IMR-90 (cell line): Measurements from ENCODE around the gene SET. TPM values are rescaled to one million over a fixed set of nuclear protein-coding genes. Genes with fewer than 3 reads are reported as not detected.

Experiments used
- ATAC-seq: fragments of 200-7000 bp; cut with Tn5 transposase; 2 replicates; pipeline ENCODE4 v1.9.1; 2020; ENCODE audit warnings: low read depth, mild to moderate bottlenecking, moderate library complexity
- BruUV-seq: library from RNA; stranded (reverse); fragments of 400-500 nt; replicated peaks from 2 replicates; lab custom pipeline; 2021; lab: Mats Ljungman, UMichigan
- CTCF ChIA-PET: fragments of 300-600 bp; formaldehyde crosslinking; extraction: SDS; loops from one replicate; lab custom pipeline; 2021; ENCODE audit warnings: antibody characterized with exemption; lab: Yijun Ruan, JAX
- POLR2A ChIA-PET: fragments of 300-600 bp; sonication (Branson Sonifier 250); formaldehyde crosslinking; loops from one replicate; lab custom pipeline; 2022; ENCODE audit warnings: antibody characterized with exemption; ENCODE audit not compliant: unreplicated experiment; lab: Charles Lee
- DNase-seq: peaks from one replicate; pipeline ENCODE4 v3.0.0; 2013
- H2AFZ ChIP-seq: replicated peaks from 2 replicates; pipeline ENCODE3; 2013; ENCODE audit warnings: low read length, mild to moderate bottlenecking; ENCODE audit not compliant: poor library complexity
- H2AK5ac ChIP-seq: 2 replicates; pipeline ENCODE4 v1.6.1; 2013; ENCODE audit warnings: low read depth, low read length, inconsistent platforms
- H2AK9ac ChIP-seq: replicated peaks from 2 replicates; pipeline ENCODE3; 2013; ENCODE audit warnings: mild to moderate bottlenecking, low read depth, low read length, moderate library complexity; ENCODE audit not compliant: poor library complexity
- H2BK120ac ChIP-seq: 2 replicates; pipeline ENCODE4 v1.6.1; 2013; ENCODE audit warnings: low read depth, low read length, inconsistent platforms
- H2BK15ac ChIP-seq: 3 replicates; pipeline ENCODE4 v1.6.1; 2013; ENCODE audit warnings: low read depth, low read length, inconsistent platforms
- H2BK20ac ChIP-seq: 2 replicates; pipeline ENCODE4 v1.6.1; 2013; ENCODE audit warnings: low read depth, mild to moderate bottlenecking, inconsistent platforms, low read length, moderate library complexity
- H2BK5ac ChIP-seq: 2 replicates; pipeline ENCODE4 v1.6.1; 2013; ENCODE audit warnings: mild to moderate bottlenecking, low read depth, low read length, inconsistent platforms; ENCODE audit not compliant: poor library complexity, severe bottlenecking
- H3K14ac ChIP-seq: replicated peaks from 2 replicates; pipeline ENCODE4 v1.6.1; 2013; ENCODE audit warnings: low read depth, low read length, inconsistent platforms
- H3K18ac ChIP-seq: 2 replicates; pipeline ENCODE4 v1.6.1; 2013; ENCODE audit warnings: low read depth, low read length, control low read depth
- H3K23ac ChIP-seq: 2 replicates; pipeline ENCODE4 v1.6.1; 2013; ENCODE audit warnings: low read depth, low read length, inconsistent platforms
- H3K27ac ChIP-seq: 2 replicates; pipeline ENCODE4 v1.5.1; 2013; ENCODE audit warnings: mild to moderate bottlenecking, control low read depth, low read length; ENCODE audit not compliant: insufficient read depth
- H3K27me3 ChIP-seq: 2 replicates; pipeline ENCODE4 v1.6.1; 2013; ENCODE audit warnings: low read length; ENCODE audit not compliant: control insufficient read depth, insufficient read depth
- H3K36me3 ChIP-seq: 2 replicates; pipeline ENCODE4 v1.6.1; 2013; ENCODE audit warnings: low read length, mixed read lengths; ENCODE audit not compliant: control insufficient read depth, insufficient read depth
- H3K4ac ChIP-seq: 2 replicates; pipeline ENCODE4 v1.6.1; 2013; ENCODE audit warnings: low read depth, low read length, inconsistent platforms
- H3K4me1 ChIP-seq: 2 replicates; pipeline ENCODE4 v1.6.1; 2013; ENCODE audit warnings: low read length, mixed read lengths; ENCODE audit not compliant: control insufficient read depth, insufficient read depth
- H3K4me2 ChIP-seq: 2 replicates; pipeline ENCODE4 v1.6.1; 2013; ENCODE audit warnings: low read depth, mild to moderate bottlenecking, control low read depth, low read length, moderate library complexity
- H3K4me3 ChIP-seq: 2 replicates; pipeline ENCODE4 v1.5.1; 2013; ENCODE audit warnings: low read depth, mild to moderate bottlenecking, control low read depth, low read length, moderate library complexity; ENCODE audit not compliant: insufficient read depth
- H3K56ac ChIP-seq: 2 replicates; pipeline ENCODE4 v1.6.1; 2013; ENCODE audit warnings: low read length, inconsistent platforms; ENCODE audit not compliant: insufficient read depth; ENCODE audit errors: extremely low read depth
- H3K79me1 ChIP-seq, 2 experiments: 2 replicates each; pipeline ENCODE4 v1.6.1; 2013; ENCODE audit warnings: low read length in 2 of 2, inconsistent platforms in 1 of 2, low read depth in 1 of 2
- H3K9ac ChIP-seq: 2 replicates; pipeline ENCODE4 v1.6.1; 2013; ENCODE audit warnings: low read depth, low read length, control low read depth
- H3K9me1 ChIP-seq: 2 replicates; pipeline ENCODE4 v1.6.1; 2013; ENCODE audit warnings: low read length, inconsistent platforms; ENCODE audit not compliant: insufficient read depth
- H3K9me3 ChIP-seq: 2 replicates; pipeline ENCODE4 v1.6.1; 2013; ENCODE audit warnings: low read length; ENCODE audit not compliant: control insufficient read depth, insufficient read depth
- H4K20me1 ChIP-seq: 2 replicates; pipeline ENCODE4 v1.6.1; 2013; ENCODE audit warnings: low read length, inconsistent platforms; ENCODE audit not compliant: insufficient read depth
- H4K5ac ChIP-seq: 2 replicates; pipeline ENCODE4 v1.6.1; 2013; ENCODE audit warnings: mild to moderate bottlenecking, low read depth, low read length, control low read depth
- H4K8ac ChIP-seq, 2 experiments: 2 replicates each; pipeline ENCODE4 v1.6.1; 2013; ENCODE audit warnings: low read depth in 2 of 2, low read length in 2 of 2, control low read depth in 1 of 2, inconsistent platforms in 1 of 2
- H4K91ac ChIP-seq: 2 replicates; pipeline ENCODE4 v1.6.1; 2013; ENCODE audit warnings: low read depth, low read length, inconsistent platforms; ENCODE audit not compliant: insufficient read depth
- BHLHE40 ChIP-seq: fragments of 150-350 bp; IDR thresholded peaks from 2 replicates; pipeline ENCODE4 v1.6.1; 2016; ENCODE audit warnings: mild to moderate bottlenecking, low read depth, low read length
- CEBPB ChIP-seq: IDR thresholded peaks from 2 replicates; pipeline ENCODE4 v1.6.1; 2012; ENCODE audit warnings: low read depth, low read length, improper control_type of control experiment
- CHD1 ChIP-seq: IDR thresholded peaks from 2 replicates; pipeline ENCODE4 v1.6.1; 2012; ENCODE audit warnings: low read depth, low read length, improper control_type of control experiment
- ELK1 ChIP-seq: fragments of 150-350 bp; IDR thresholded peaks from 2 replicates; pipeline ENCODE4 v1.6.1; 2016; ENCODE audit warnings: low read depth, mild to moderate bottlenecking, low read length, moderate library complexity, borderline replicate concordance
- FOS ChIP-seq: fragments of 150-350 bp; IDR thresholded peaks from 2 replicates; pipeline ENCODE4 v1.6.1; 2016; ENCODE audit warnings: low read depth, low read length
- MAFK ChIP-seq: IDR thresholded peaks from 2 replicates; pipeline ENCODE4 v1.6.1; 2012; ENCODE audit warnings: low read depth, low read length, improper control_type of control experiment
- MAZ ChIP-seq: IDR thresholded peaks from 2 replicates; pipeline ENCODE4 v1.6.1; 2012; ENCODE audit warnings: low read depth, mild to moderate bottlenecking, low read length, improper control_type of control experiment, moderate library complexity, borderline replicate concordance
- MXI1 ChIP-seq: IDR thresholded peaks from 2 replicates; pipeline ENCODE4 v1.6.1; 2012; ENCODE audit warnings: low read depth, mild to moderate bottlenecking, low read length, moderate library complexity, borderline replicate concordance
- NFE2L2 ChIP-seq: fragments of 150-350 bp; IDR thresholded peaks from 2 replicates; pipeline ENCODE4 v1.6.1; 2016; ENCODE audit warnings: low read depth, mild to moderate bottlenecking, low read length
- POLR2A ChIP-seq: IDR thresholded peaks from 2 replicates; pipeline ENCODE4 v1.6.1; 2012; ENCODE audit warnings: mild to moderate bottlenecking, low read depth, low read length
- RAD21 ChIP-seq: IDR thresholded peaks from 2 replicates; pipeline ENCODE4 v1.6.1; 2012; ENCODE audit warnings: low read length, improper control_type of control experiment
- RCOR1 ChIP-seq: IDR thresholded peaks from 2 replicates; pipeline ENCODE4 v1.6.1; 2012; ENCODE audit warnings: mild to moderate bottlenecking, low read length, improper control_type of control experiment; ENCODE audit not compliant: insufficient replicate concordance
- RFX5 ChIP-seq: IDR thresholded peaks from 2 replicates; pipeline ENCODE4 v1.8.0; 2012; ENCODE audit warnings: low read depth, mild to moderate bottlenecking, low read length, moderate library complexity
- SMC3 ChIP-seq: fragments of 150-350 bp; IDR thresholded peaks from 2 replicates; pipeline ENCODE4 v1.6.1; 2016; ENCODE audit warnings: low read depth, mild to moderate bottlenecking, antibody characterized with exemption, low read length, moderate library complexity
- USF2 ChIP-seq: fragments of 150-350 bp; IDR thresholded peaks from 2 replicates; pipeline ENCODE4 v1.6.1; 2017; ENCODE audit warnings: mild to moderate bottlenecking, antibody characterized with exemption, low read length, low read depth
- WGBS, 2 experiments: methylation state at CpG; one replicate each; pipeline versions ENCODE4 v1.1.5 to v1.1.7; 2013; ENCODE audit warnings: missing lambda C conversion rate in 2 of 2; ENCODE audit not compliant: insufficient read length in 1 of 2; ENCODE audit errors: extremely low coverage in 2 of 2; 5-methylcytosine and 5-hydroxymethylcytosine counted together
- dilution Hi-C: fragments of 300-500 bp; cut with HindIII; formaldehyde crosslinking; loops from one replicate; pipeline ENCODE4 v1.14.3; 2018; ENCODE audit warnings: low sequenced_read_pairs; ENCODE audit not compliant: unreplicated experiment
- in situ Hi-C: fragments of 300-500 bp; cut with MboI; formaldehyde crosslinking; loops from 3 replicates; pipeline ENCODE4 v1.14.3; 2019; ENCODE audit warnings: low sequenced_read_pairs, inconsistent platforms, mixed read lengths
- intact Hi-C: fragments of 100-400 bp; cut with micrococcal nuclease; formaldehyde crosslinking; loops from 2 replicates; pipeline ENCODE4 v1.10.0; 2022
- polyA plus RNA-seq, 3 experiments: library from polyadenylated mRNA; depleted of rRNA; stranded (reverse); fragments of >200 nt; gene quantifications; 2 replicates each; pipeline ENCODE4 v1.2.3, GENCODE V29; 2012; ENCODE audit warnings: low replicate concordance in 1 of 3
- total RNA-seq: library from RNA; depleted of rRNA; stranded (reverse); fragments of >200 nt; gene quantifications from 2 replicates; pipeline ENCODE4 v1.2.3, GENCODE V29; 2012
- TF ChIP-seq, protein P1 (sequence below): conservative IDR thresholded peaks from 2 replicates; pipeline ENCODE4 v1.5.1; 2012; ENCODE audit warnings: mild to moderate bottlenecking, low read depth, low read length, improper control_type of control experiment

The SET gene
- total and polyA plus RNA-seq, 2 of the 4 experiments (the other 2 are of a cell fraction), result 104 to 182 TPM

- dilution Hi-C loops, result no loop called here
- Histone ChIP-seq H3K27me3 (no peaks in the 10 kb centered on the region), H3K9me1 (peaks cover 22% of the 10 kb centered on the region), H4K5ac (peak overlapping the region; percentile 59), H3K27ac (peak overlapping the region; percentile 68), H3K23ac (peak overlapping the region; percentile 98), H3K9me3 (no peaks in the 10 kb centered on the region), H3K4me2 (peak overlapping the region; percentile 93), H2AK9ac (peak overlapping the region; percentile 99), H3K9ac (peak overlapping the region; percentile 82), H3K18ac (peak overlapping the region; percentile 43), H2BK20ac (0 out of 2 replicates have a peak overlapping the region, but pooled peaks have one; percentile 46), H3K56ac (peak overlapping the region; percentile 78), H2BK15ac (peak overlapping the region; percentile 29; the same call in 1 of the 3 replicates), H4K8ac (peak overlapping the region; percentile 71 to 97), H3K79me1 (peaks cover 27 to 53% of the 10 kb centered on the region in 2 experiments), H3K14ac (peak overlapping the region; percentile 100), H4K20me1 (no peaks in the 10 kb centered on the region), H3K4me1 (peaks cover 17% of the 10 kb centered on the region), H2BK120ac (peak overlapping the region; percentile 61), H2AK5ac (peak overlapping the region; percentile 84), H3K4me3 (peak overlapping the region; percentile 57), H3K36me3 (no peaks in the 10 kb centered on the region), H2AFZ (peak overlapping the region; percentile 82), H2BK5ac (peak overlapping the region; percentile 61), H3K4ac (peak overlapping the region; percentile 98), H4K91ac (peak overlapping the region; percentile 76)
- DNase-seq, result no peak
- TF ChIP-seq BHLHE40 (no peak), USF2 (no peak), SMC3 (no peak), MXI1 (no peak), RFX5 (no peak), RCOR1 (no peak), NFE2L2 (no peak), POLR2A (no peak), MAFK (no peak), FOS (no peak), CEBPB (no peak), CHD1 (no peak), MAZ (no peak), ELK1 (no peak), RAD21 (no peak)
- TF ChIP-seq, protein P1, sequence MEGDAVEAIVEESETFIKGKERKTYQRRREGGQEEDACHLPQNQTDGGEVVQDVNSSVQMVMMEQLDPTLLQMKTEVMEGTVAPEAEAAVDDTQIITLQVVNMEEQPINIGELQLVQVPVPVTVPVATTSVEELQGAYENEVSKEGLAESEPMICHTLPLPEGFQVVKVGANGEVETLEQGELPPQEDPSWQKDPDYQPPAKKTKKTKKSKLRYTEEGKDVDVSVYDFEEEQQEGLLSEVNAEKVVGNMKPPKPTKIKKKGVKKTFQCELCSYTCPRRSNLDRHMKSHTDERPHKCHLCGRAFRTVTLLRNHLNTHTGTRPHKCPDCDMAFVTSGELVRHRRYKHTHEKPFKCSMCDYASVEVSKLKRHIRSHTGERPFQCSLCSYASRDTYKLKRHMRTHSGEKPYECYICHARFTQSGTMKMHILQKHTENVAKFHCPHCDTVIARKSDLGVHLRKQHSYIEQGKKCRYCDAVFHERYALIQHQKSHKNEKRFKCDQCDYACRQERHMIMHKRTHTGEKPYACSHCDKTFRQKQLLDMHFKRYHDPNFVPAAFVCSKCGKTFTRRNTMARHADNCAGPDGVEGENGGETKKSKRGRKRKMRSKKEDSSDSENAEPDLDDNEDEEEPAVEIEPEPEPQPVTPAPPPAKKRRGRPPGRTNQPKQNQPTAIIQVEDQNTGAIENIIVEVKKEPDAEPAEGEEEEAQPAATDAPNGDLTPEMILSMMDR, result no peak
- in situ Hi-C loops, result no loop called here
- intact Hi-C loops, result no loop called here
- peak; percentile 1; the same call in 1 of the 2 replicates for ATAC-seq
- POLR2A ChIA-PET, result no interaction called here
- no TSS peak for BruUV-seq
- CTCF ChIA-PET, result interaction anchor here (0.8 kb wide), 1 partner anchor 48 kb away, joined by 3 read pairs; no protein-coding TSS in a partner anchor
- WGBS, 2 experiments, result no CpG with 5 or more reads among the region's 3 CpGs
Measured at GRCh38 chr9:128684065-128684324, 5.0 kb upstream of the SET start.
